ENCODE results near the gene TUT4. TPM values are rescaled to one million over a fixed set of nuclear protein-coding genes. Genes with fewer than 3 reads are reported as not detected.

The TUT4 gene
- total and polyA plus RNA-seq, 2 experiments from 2014 or later, result 69.9 to 116 TPM

DNA sequence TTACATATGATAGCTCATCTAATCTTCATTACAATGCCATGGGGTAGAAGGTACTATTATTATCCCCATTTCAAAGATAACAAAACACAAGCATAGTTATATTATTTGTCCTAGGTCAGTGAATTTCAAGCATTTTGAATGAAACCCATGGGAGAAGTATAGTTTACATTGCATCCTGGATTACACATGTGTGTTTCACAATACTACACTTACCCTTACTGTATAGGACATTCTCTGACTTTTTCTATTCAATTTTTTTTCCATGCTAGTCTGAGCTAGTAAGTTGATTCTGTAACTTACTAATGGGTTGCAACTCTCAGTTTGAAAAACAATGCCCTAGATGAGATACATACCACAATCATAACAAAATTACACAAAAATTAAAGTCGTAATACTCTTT lies 40.6 kb upstream of the TUT4 start:
- Histone ChIP-seq H3K9me2 (ENCODE audit: insufficient read depth) (no peaks in the 10 kb centered on the region; the same call in 1 of the 2 replicates), H3K27ac (ENCODE audit: low read depth) (no peak overlapping the region), H3K4me2 (no peak overlapping the region), H3K4me1 (ENCODE audit: insufficient read depth) (peaks cover 7% of the 10 kb centered on the region; the same call in 1 of the 2 replicates), H3F3A (replicated peaks; ENCODE audit: low read depth) (no peaks in the 10 kb centered on the region), H3K79me2 (replicated peaks; ENCODE audit: insufficient read depth) (no peaks in the 10 kb centered on the region), H3K36me3 (ENCODE audit: insufficient read depth) (no peaks in the 10 kb centered on the region), H3K4me3 (no peak overlapping the region), H2AFZ (no peak overlapping the region), H3K27me3 (ENCODE audit: insufficient read depth) (no peaks in the 10 kb centered on the region), H4K20me1 (replicated peaks; ENCODE audit: insufficient read depth) (no peaks in the 10 kb centered on the region)
- no peak overlapping the region for H3K4me3 Mint-ChIP-seq
- no peak overlapping the region for H3K27ac Mint-ChIP-seq
- TF ChIP-seq, protein P1, sequence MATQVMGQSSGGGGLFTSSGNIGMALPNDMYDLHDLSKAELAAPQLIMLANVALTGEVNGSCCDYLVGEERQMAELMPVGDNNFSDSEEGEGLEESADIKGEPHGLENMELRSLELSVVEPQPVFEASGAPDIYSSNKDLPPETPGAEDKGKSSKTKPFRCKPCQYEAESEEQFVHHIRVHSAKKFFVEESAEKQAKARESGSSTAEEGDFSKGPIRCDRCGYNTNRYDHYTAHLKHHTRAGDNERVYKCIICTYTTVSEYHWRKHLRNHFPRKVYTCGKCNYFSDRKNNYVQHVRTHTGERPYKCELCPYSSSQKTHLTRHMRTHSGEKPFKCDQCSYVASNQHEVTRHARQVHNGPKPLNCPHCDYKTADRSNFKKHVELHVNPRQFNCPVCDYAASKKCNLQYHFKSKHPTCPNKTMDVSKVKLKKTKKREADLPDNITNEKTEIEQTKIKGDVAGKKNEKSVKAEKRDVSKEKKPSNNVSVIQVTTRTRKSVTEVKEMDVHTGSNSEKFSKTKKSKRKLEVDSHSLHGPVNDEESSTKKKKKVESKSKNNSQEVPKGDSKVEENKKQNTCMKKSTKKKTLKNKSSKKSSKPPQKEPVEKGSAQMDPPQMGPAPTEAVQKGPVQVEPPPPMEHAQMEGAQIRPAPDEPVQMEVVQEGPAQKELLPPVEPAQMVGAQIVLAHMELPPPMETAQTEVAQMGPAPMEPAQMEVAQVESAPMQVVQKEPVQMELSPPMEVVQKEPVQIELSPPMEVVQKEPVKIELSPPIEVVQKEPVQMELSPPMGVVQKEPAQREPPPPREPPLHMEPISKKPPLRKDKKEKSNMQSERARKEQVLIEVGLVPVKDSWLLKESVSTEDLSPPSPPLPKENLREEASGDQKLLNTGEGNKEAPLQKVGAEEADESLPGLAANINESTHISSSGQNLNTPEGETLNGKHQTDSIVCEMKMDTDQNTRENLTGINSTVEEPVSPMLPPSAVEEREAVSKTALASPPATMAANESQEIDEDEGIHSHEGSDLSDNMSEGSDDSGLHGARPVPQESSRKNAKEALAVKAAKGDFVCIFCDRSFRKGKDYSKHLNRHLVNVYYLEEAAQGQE (IDR thresholded peaks at IDR 0.05; ENCODE audit: unreplicated experiment), result no peak
- no peaks in the 10 kb centered on the region for H3K36me3 Mint-ChIP-seq (ENCODE audit: low read depth)
- ATAC-seq (no peak), DNase-seq (ENCODE audit: low spot score) (no peak)
- H3K27me3 Mint-ChIP-seq (ENCODE audit: insufficient read depth, low read depth, poor library complexity), result peaks cover 4% of the 10 kb centered on the region
- peaks cover 13% of the 10 kb centered on the region for H3K4me1 Mint-ChIP-seq
- no peaks in the 10 kb centered on the region for H3K9me3 Mint-ChIP-seq

DNA sequence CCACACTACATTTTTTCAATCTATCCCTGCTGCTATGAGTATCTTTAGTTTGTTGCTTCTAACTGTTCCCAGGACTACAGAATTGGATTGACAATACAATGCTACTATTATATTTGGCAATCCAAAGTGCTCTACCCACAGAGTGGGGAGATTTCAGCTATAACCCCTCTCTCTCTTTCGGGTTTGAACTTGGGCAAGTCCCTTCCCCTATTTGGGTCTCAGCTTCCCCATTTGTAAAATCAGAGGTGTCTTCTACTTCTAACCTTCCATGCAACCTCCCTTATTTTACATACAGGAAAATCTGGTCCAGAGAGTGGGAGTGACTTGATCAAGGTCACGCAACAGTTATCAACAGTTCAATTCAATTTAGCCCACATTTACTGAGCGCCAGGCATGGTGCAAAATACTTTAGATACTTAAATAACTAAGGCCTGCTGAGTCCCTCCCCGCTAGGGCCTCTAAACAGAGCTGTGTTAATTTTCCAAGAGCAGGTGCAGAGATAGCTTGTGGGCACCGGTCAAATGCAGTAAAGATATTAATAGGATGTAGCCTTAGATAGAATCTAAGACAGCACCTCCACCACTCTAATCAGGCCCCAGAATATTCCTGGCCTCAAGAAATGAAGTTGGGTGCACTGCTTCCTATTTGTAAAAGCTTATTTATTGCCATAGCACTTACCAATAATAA lies 39.9 kb upstream of the TUT4 start:
- no peak for ATAC-seq
- H3F3A ChIP-seq (replicated peaks; ENCODE audit: low read depth), result no peaks in the 10 kb centered on the region
- no peaks in the 10 kb centered on the region for H3K27me3 ChIP-seq (ENCODE audit: insufficient read depth)
- H3K27ac ChIP-seq (ENCODE audit: low read depth), result no peak overlapping the region
- Mint-ChIP-seq H3K27me3 (ENCODE audit: insufficient read depth, low read depth, poor library complexity) (peaks cover 4% of the 10 kb centered on the region), H3K4me1 (peaks cover 13% of the 10 kb centered on the region), H3K9me3 (no peaks in the 10 kb centered on the region), H3K27ac (no peak overlapping the region), H3K4me3 (no peak overlapping the region), H3K36me3 (ENCODE audit: low read depth) (no peaks in the 10 kb centered on the region)
- H3K9me2 ChIP-seq (ENCODE audit: insufficient read depth), result no peaks in the 10 kb centered on the region; the same call in 1 of the 2 replicates
- TF ChIP-seq, protein P2, sequence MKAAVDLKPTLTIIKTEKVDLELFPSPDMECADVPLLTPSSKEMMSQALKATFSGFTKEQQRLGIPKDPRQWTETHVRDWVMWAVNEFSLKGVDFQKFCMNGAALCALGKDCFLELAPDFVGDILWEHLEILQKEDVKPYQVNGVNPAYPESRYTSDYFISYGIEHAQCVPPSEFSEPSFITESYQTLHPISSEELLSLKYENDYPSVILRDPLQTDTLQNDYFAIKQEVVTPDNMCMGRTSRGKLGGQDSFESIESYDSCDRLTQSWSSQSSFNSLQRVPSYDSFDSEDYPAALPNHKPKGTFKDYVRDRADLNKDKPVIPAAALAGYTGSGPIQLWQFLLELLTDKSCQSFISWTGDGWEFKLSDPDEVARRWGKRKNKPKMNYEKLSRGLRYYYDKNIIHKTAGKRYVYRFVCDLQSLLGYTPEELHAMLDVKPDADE (IDR thresholded peaks at IDR 0.05), result no peak
- H3K4me1 ChIP-seq (ENCODE audit: insufficient read depth), result peaks cover 7% of the 10 kb centered on the region; the same call in 1 of the 2 replicates
- no peak overlapping the region for H3K4me3 ChIP-seq
- no peaks in the 10 kb centered on the region for H3K79me2 ChIP-seq (replicated peaks; ENCODE audit: insufficient read depth)
- no peak for DNase-seq (ENCODE audit: low spot score)
- H3K4me2 ChIP-seq, result no peak overlapping the region
- no peaks in the 10 kb centered on the region for H3K36me3 ChIP-seq (ENCODE audit: insufficient read depth)
- no peaks in the 10 kb centered on the region for H4K20me1 ChIP-seq (replicated peaks; ENCODE audit: insufficient read depth)
- H2AFZ ChIP-seq, result 0 out of 2 replicates have a peak overlapping the region, but pooled peaks have one; percentile 32

DNA sequence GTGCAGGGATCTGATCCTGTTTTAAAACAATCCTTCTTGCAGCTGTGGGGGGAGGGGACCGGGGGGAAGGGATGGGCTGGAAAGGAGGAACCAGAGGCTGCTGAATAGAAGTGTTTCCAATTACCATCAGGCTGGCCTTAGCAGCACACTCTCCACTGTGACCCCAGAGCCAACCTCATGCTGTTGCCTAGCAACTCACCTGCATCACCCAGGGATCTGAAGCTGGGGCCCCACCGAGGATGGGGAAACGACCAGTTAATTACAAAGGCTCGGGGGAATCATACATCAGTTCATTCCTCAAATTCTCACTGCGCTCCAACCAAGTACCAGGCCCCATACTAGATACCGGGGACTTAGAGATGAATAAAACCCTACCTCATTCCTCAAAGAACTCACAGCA lies 37.4 kb upstream of the TUT4 start:
- TF ChIP-seq, protein P3, sequence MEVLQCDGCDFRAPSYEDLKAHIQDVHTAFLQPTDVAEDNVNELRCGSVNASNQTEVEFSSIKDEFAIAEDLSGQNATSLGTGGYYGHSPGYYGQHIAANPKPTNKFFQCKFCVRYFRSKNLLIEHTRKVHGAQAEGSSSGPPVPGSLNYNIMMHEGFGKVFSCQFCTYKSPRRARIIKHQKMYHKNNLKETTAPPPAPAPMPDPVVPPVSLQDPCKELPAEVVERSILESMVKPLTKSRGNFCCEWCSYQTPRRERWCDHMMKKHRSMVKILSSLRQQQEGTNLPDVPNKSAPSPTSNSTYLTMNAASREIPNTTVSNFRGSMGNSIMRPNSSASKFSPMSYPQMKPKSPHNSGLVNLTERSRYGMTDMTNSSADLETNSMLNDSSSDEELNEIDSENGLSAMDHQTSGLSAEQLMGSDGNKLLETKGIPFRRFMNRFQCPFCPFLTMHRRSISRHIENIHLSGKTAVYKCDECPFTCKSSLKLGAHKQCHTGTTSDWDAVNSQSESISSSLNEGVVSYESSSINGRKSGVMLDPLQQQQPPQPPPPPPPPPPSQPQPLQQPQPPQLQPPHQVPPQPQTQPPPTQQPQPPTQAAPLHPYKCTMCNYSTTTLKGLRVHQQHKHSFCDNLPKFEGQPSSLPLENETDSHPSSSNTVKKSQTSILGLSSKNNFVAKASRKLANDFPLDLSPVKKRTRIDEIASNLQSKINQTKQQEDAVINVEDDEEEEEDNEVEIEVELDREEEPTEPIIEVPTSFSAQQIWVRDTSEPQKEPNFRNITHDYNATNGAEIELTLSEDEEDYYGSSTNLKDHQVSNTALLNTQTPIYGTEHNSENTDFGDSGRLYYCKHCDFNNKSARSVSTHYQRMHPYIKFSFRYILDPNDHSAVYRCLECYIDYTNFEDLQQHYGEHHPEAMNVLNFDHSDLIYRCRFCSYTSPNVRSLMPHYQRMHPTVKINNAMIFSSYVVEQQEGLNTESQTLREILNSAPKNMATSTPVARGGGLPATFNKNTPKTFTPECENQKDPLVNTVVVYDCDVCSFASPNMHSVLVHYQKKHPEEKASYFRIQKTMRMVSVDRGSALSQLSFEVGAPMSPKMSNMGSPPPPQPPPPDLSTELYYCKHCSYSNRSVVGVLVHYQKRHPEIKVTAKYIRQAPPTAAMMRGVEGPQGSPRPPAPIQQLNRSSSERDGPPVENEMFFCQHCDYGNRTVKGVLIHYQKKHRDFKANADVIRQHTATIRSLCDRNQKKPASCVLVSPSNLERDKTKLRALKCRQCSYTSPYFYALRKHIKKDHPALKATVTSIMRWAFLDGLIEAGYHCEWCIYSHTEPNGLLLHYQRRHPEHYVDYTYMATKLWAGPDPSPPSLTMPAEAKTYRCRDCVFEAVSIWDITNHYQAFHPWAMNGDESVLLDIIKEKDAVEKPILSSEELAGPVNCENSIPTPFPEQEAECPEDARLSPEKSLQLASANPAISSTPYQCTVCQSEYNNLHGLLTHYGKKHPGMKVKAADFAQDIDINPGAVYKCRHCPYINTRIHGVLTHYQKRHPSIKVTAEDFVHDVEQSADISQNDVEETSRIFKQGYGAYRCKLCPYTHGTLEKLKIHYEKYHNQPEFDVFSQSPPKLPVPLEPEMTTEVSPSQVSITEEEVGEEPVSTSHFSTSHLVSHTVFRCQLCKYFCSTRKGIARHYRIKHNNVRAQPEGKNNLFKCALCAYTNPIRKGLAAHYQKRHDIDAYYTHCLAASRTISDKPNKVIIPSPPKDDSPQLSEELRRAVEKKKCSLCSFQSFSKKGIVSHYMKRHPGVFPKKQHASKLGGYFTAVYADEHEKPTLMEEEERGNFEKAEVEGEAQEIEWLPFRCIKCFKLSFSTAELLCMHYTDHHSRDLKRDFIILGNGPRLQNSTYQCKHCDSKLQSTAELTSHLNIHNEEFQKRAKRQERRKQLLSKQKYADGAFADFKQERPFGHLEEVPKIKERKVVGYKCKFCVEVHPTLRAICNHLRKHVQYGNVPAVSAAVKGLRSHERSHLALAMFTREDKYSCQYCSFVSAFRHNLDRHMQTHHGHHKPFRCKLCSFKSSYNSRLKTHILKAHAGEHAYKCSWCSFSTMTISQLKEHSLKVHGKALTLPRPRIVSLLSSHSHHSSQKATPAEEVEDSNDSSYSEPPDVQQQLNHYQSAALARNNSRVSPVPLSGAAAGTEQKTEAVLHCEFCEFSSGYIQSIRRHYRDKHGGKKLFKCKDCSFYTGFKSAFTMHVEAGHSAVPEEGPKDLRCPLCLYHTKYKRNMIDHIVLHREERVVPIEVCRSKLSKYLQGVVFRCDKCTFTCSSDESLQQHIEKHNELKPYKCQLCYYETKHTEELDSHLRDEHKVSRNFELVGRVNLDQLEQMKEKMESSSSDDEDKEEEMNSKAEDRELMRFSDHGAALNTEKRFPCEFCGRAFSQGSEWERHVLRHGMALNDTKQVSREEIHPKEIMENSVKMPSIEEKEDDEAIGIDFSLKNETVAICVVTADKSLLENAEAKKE (CRISPR knock-in tag; IDR thresholded peaks at IDR 0.05), result no peak
- H3K4me1 ChIP-seq (ENCODE audit: insufficient read depth), result peaks cover 7% of the 10 kb centered on the region; the same call in 1 of the 2 replicates
- peaks cover 16% of the 10 kb centered on the region for H3K4me1 Mint-ChIP-seq
- peak; percentile 60 for DNase-seq (ENCODE audit: low spot score)
- H3K79me2 ChIP-seq (replicated peaks; ENCODE audit: insufficient read depth), result no peaks in the 10 kb centered on the region
- H3K27me3 Mint-ChIP-seq (ENCODE audit: insufficient read depth, low read depth, poor library complexity), result peaks cover 6% of the 10 kb centered on the region
- H4K20me1 ChIP-seq (replicated peaks; ENCODE audit: insufficient read depth), result no peaks in the 10 kb centered on the region
- H3K36me3 ChIP-seq (ENCODE audit: insufficient read depth), result no peaks in the 10 kb centered on the region
- H3K9me2 ChIP-seq (ENCODE audit: insufficient read depth), result no peaks in the 10 kb centered on the region; the same call in 1 of the 2 replicates
- no peak overlapping the region for H3K27ac ChIP-seq (ENCODE audit: low read depth)
- H3K27ac Mint-ChIP-seq, result no peak overlapping the region
- 0 out of 2 replicates have a peak overlapping the region, but pooled peaks have one; percentile 51 for H3K4me2 ChIP-seq
- H3K36me3 Mint-ChIP-seq (ENCODE audit: low read depth), result no peaks in the 10 kb centered on the region
- no peaks in the 10 kb centered on the region for H3K27me3 ChIP-seq (ENCODE audit: insufficient read depth)
- peak; percentile 89 for ATAC-seq
- H3K4me3 Mint-ChIP-seq, result no peak overlapping the region
- H2AFZ ChIP-seq, result peak overlapping the region; percentile 90
- no peaks in the 10 kb centered on the region for H3K9me3 Mint-ChIP-seq
- H3F3A ChIP-seq (replicated peaks; ENCODE audit: low read depth), result no peaks in the 10 kb centered on the region
- no peak overlapping the region for H3K4me3 ChIP-seq

All from GM23338 (cell line).